Measurements from ENCODE around the gene XKR8.

- TF ChIP-seq, protein P1, sequence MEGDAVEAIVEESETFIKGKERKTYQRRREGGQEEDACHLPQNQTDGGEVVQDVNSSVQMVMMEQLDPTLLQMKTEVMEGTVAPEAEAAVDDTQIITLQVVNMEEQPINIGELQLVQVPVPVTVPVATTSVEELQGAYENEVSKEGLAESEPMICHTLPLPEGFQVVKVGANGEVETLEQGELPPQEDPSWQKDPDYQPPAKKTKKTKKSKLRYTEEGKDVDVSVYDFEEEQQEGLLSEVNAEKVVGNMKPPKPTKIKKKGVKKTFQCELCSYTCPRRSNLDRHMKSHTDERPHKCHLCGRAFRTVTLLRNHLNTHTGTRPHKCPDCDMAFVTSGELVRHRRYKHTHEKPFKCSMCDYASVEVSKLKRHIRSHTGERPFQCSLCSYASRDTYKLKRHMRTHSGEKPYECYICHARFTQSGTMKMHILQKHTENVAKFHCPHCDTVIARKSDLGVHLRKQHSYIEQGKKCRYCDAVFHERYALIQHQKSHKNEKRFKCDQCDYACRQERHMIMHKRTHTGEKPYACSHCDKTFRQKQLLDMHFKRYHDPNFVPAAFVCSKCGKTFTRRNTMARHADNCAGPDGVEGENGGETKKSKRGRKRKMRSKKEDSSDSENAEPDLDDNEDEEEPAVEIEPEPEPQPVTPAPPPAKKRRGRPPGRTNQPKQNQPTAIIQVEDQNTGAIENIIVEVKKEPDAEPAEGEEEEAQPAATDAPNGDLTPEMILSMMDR (IDR thresholded peaks at IDR 0.05) = no peak
- no peak for TF ChIP-seq POLR2A (IDR thresholded peaks at IDR 0.05)
These were observed 3.6 kb downstream of the XKR8 start for GRCh38 chr1:27963393-27963792.
